Karpas-422 (cell line): ENCODE results near the gene SLC35E3. TPM values are rescaled to one million over a fixed set of nuclear protein-coding genes. Genes with fewer than 3 reads are reported as not detected.
"Not testable (repeated sequence)": the region's sequence is repeated elsewhere in the genome, so short reads cannot be mapped to it uniquely, and the experiment has no call there.

ENCODE experiments used
- DNase-seq: peaks from one replicate; pipeline ENCODE4 v3.0.0-alpha.2; 2015
- H2AFZ ChIP-seq: fragments of 200-600 bp; sonication (generic); 2 replicates; pipeline ENCODE4 v1.6.1; 2014; ENCODE audit warnings: antibody characterized with exemption, low read length, mixed read lengths
- H3K27ac ChIP-seq: fragments of 200-600 bp; sonication (generic); 2 replicates; pipeline ENCODE4 v1.5.1; 2014; ENCODE audit warnings: mild to moderate bottlenecking, low read length, moderate library complexity
- H3K27me3 ChIP-seq: fragments of 200-600 bp; sonication (generic); 2 replicates; pipeline ENCODE4 v1.6.1; 2014; ENCODE audit warnings: low read length, mixed read lengths
- H3K36me3 ChIP-seq: fragments of 200-600 bp; sonication (generic); 2 replicates; pipeline ENCODE4 v1.6.1; 2014; ENCODE audit warnings: low read length, mixed read lengths; ENCODE audit not compliant: insufficient read depth
- H3K4me1 ChIP-seq: fragments of 200-600 bp; sonication (generic); 2 replicates; pipeline ENCODE4 v1.6.1; 2014; ENCODE audit warnings: mild to moderate bottlenecking, low read length, mixed read lengths
- H3K4me2 ChIP-seq: fragments of 200-600 bp; sonication (generic); 2 replicates; pipeline ENCODE4 v1.6.1; 2014; ENCODE audit warnings: low read length, low read depth, mild to moderate bottlenecking; ENCODE audit not compliant: poor library complexity, severe bottlenecking
- H3K4me3 ChIP-seq: fragments of 200-600 bp; sonication (generic); 2 replicates; pipeline ENCODE4 v1.5.1; 2014; ENCODE audit warnings: mild to moderate bottlenecking, antibody characterized with exemption, low read length, mixed read lengths
- H3K79me2 ChIP-seq: fragments of 200-600 bp; sonication (generic); 2 replicates; pipeline ENCODE4 v1.6.1; 2014; ENCODE audit warnings: mild to moderate bottlenecking, low read length, mixed read lengths
- H3K9ac ChIP-seq: fragments of 200-600 bp; sonication (generic); 2 replicates; pipeline ENCODE4 v1.6.0; 2014; ENCODE audit warnings: low read length
- H3K9me2 ChIP-seq: fragments of 200-600 bp; sonication (generic), shearing (Covaris generic); replicated peaks from 2 replicates; pipeline ENCODE4 v1.6.0; 2014; ENCODE audit warnings: mild to moderate bottlenecking, low read length, moderate library complexity; ENCODE audit not compliant: insufficient read depth
- H3K9me3 ChIP-seq: fragments of 300-700, 200-600 bp; sonication (generic); 2 replicates; pipeline ENCODE4 v1.6.1; 2014; ENCODE audit warnings: low read length, mixed read lengths
- H4K20me1 ChIP-seq: fragments of 200-600 bp; sonication (generic); 2 replicates; pipeline ENCODE4 v1.6.1; 2014; ENCODE audit warnings: mild to moderate bottlenecking, antibody characterized with exemption, low read length, low read depth; ENCODE audit not compliant: insufficient read depth
- total RNA-seq: library from RNA; depleted of rRNA; stranded (reverse); fragments of >200 nt; shearing (Covaris generic); gene quantifications from 2 replicates; pipeline ENCODE4 v1.2.3, GENCODE V29; 2014; ENCODE audit warnings: low replicate concordance

SLC35E3 gene
- total RNA-seq, 1 experiment from 2014 or later, result 3.5 TPM

DNA sequence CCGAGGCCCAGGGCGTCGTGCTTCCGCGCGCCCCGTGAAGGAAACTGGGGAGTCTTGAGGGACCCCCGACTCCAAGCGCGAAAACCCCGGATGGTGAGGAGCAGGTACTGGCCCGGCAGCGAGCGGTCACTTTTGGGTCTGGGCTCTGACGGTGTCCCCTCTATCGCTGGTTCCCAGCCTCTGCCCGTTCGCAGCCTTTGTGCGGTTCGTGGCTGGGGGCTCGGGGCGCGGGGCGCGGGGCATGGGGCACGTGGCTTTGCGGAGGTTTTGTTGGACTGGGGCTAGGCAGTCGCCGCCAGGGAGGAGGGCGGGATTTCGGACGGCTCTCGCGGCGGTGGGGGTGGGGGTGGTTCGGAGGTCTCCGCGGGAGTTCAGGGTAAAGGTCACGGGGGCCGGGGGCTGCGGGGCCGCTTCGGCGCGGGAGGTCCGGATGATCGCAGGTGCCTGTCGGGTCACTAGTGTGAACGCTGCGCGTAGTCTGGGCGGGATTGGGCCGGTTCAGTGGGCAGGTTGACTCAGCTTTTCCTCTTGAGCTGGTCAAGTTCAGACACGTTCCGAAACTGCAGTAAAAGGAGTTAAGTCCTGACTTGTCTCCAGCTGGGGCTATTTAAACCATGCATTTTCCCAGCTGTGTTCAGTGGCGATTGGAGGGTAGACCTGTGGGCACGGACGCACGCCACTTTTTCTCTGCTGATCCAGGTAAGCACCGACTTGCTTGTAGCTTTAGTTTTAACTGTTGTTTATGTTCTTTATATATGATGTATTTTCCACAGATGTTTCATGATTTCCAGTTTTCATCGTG, 62.6 kb downstream of the SLC35E3 start:
- H3K9me3 ChIP-seq, result no peaks in the 10 kb centered on the region
- no peaks in the 10 kb centered on the region for H4K20me1 ChIP-seq
- peaks cover 21% of the 10 kb centered on the region for H3K36me3 ChIP-seq
- no peaks in the 10 kb centered on the region for H3K27me3 ChIP-seq
- peak; percentile 78 for DNase-seq
- H2AFZ ChIP-seq, result peak overlapping the region; percentile 66; the same call in 1 of the 2 replicates
- peaks cover 15% of the 10 kb centered on the region for H3K4me1 ChIP-seq
- H3K4me3 ChIP-seq, result peak overlapping the region; percentile 90
- no peaks in the 10 kb centered on the region for H3K9me2 ChIP-seq
- H3K79me2 ChIP-seq, result peaks cover 55% of the 10 kb centered on the region
- peak overlapping the region; percentile 100 for H3K9ac ChIP-seq
- peak overlapping the region; percentile 87 for H3K4me2 ChIP-seq
- peak overlapping the region; percentile 85 for H3K27ac ChIP-seq

DNA sequence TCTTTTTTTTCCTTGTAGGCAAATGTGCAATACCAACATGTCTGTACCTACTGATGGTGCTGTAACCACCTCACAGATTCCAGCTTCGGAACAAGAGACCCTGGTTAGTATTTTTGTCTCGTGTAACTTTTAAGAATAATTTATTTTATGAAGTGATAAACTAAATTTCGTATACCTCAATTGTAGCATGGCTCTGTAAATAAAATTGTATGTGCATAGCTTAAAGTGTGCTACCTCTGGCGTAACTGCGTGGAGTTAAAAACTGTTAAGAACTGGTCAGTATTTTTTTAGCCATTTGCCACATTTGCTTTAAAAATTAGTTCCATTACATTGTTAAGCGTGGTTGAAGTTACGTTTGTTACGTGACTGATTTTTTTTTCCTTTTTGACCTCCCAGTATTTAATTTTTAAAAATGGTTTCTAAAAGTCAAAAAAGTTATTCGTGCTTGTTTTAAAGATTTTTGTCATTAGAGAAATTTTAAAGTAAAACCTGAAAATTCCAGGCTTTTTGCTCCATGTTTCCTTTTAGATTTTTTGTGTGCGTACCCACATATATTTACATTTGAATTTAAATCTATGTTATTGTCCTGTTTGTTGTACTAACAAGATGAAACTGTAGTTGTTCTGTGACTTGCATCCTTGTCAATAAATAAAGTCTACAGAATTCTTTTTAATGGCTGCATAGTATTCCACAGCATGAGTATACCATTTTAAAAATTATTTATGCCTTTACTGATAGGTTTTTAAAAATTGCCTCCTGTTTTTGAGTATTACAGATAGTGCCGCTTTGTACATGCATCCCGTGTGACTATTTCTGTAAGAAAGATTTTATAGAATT, 63.4 kb downstream of the SLC35E3 start:
- Histone ChIP-seq H3K79me2 (peaks cover 61% of the 10 kb centered on the region), H3K9me3 (no peaks in the 10 kb centered on the region), H2AFZ (no peak overlapping the region), H3K9ac (peak overlapping the region; percentile 100), H3K4me1 (peaks cover 15% of the 10 kb centered on the region), H3K27me3 (no peaks in the 10 kb centered on the region), H3K36me3 (peaks cover 27% of the 10 kb centered on the region), H3K4me3 (peak overlapping the region; percentile 90), H4K20me1 (no peaks in the 10 kb centered on the region), H3K27ac (peak overlapping the region; percentile 85), H3K9me2 (no peaks in the 10 kb centered on the region), H3K4me2 (peak overlapping the region; percentile 87)
- DNase-seq, result no peak

DNA sequence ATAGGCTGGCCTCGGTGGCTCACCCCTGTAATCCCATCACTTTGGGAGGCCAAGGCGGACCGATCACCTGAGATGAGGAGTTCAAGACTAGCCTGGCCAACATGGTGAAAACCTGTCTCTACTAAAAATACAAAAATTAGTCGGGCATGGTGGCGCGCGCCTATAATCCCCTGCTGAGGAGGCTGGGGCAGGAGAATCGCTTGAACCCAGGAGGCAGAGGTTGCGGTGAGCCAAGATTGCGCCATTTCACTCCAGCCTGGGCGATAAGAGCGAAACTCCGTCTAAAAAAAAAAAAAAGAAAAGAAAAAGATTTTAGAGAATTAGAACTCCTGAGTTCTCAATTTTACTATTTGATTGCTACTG, 64.0 kb downstream of the SLC35E3 start:
- H3K4me1 ChIP-seq, result peaks cover 15% of the 10 kb centered on the region
- not testable (repeated sequence) for H3K9ac ChIP-seq, DNase-seq, H3K9me2 ChIP-seq, H4K20me1 ChIP-seq, H3K4me3 ChIP-seq, H3K27me3 ChIP-seq, H2AFZ ChIP-seq, H3K9me3 ChIP-seq, H3K27ac ChIP-seq, H3K4me2 ChIP-seq
- H3K36me3 ChIP-seq, result peaks cover 33% of the 10 kb centered on the region
- H3K79me2 ChIP-seq, result peaks cover 67% of the 10 kb centered on the region

DNA sequence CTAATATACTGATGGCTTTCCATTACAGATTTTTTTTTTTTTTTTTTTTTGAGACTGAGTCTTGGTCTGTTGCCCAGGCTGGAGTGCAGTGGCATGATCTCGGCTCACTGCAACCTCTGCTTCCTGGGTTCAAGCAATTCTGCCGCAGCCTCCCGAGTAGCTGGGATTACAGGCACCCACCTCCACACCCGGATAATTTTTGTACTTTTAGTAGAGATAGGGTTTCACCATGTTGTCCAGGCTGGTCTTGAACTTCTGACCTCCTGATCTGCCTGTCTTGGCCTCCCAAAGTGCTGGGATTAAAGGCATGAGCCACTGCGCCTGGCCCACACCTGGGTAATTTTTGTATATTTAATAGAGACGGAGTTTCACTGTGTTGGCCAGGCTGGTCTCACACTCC, 65.6 kb downstream of the SLC35E3 start:
- not testable (repeated sequence) for H3K9ac ChIP-seq, H3K27ac ChIP-seq, H4K20me1 ChIP-seq, H3K4me2 ChIP-seq, H3K9me3 ChIP-seq, H2AFZ ChIP-seq, H3K27me3 ChIP-seq, H3K4me3 ChIP-seq, H3K9me2 ChIP-seq, DNase-seq
- H3K79me2 ChIP-seq, result peaks cover 80% of the 10 kb centered on the region
- H3K4me1 ChIP-seq, result peaks cover 15% of the 10 kb centered on the region
- peaks cover 37% of the 10 kb centered on the region for H3K36me3 ChIP-seq

DNA sequence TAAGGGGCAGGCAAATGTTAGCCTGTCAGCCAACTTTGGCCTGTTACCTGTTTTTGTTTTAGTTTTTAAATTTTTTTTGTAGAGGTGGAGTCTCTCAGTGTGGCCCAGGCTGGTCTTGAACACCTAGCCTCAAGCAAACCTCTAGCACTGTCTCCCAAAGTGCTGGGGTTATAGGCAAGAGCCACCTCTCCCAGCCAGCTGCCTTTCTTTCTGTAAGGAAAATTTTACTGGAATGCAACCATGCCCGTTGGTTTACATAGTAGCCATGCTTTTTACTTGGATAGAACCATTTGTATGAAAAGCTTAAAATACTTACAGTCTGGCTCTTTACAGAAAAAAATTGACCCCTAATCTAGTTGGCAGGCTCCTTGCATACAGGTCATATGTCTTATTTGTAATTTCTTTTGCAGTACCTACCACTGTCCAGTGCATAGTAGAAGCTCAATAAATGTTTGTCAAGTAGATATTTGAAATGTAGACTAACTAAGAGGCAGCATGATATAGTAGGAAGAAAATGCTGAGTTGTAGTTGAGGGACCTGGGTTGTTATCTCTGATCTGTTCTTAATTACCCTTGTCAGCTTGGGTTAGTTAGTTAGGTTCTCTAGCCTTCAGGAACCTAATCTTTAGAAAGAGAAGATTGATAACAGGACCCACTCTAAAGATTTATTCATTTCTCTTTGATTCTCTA, 66.7 kb downstream of the SLC35E3 start:
- Histone ChIP-seq H3K27ac (no peak overlapping the region), H3K27me3 (no peaks in the 10 kb centered on the region), H4K20me1 (no peaks in the 10 kb centered on the region), H2AFZ (no peak overlapping the region), H3K79me2 (peaks cover 83% of the 10 kb centered on the region), H3K9me3 (no peaks in the 10 kb centered on the region), H3K36me3 (peaks cover 44% of the 10 kb centered on the region), H3K4me1 (peaks cover 6% of the 10 kb centered on the region), H3K4me2 (no peak overlapping the region), H3K9ac (no peak overlapping the region), H3K9me2 (no peaks in the 10 kb centered on the region), H3K4me3 (no peak overlapping the region)
- DNase-seq, result no peak

DNA sequence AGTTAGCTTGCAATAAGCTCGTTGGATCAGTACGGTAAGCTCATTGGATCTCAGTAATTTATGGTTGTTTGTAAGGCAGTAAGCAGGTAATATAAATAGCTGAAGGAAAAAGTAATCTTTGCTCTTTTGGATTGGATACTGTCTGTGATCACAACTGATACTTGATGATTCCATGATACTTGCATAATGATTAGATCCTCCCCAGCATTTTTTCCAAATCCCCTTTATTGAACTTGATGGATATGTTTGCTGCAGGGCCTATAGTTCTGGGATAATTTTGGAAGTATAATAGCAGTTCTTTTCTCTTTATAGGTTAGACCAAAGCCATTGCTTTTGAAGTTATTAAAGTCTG, 67.2 kb downstream of the SLC35E3 start:
- H3K4me1 ChIP-seq, result peaks cover 6% of the 10 kb centered on the region
- no peak overlapping the region for H3K27ac ChIP-seq
- peaks cover 84% of the 10 kb centered on the region for H3K79me2 ChIP-seq

DNA sequence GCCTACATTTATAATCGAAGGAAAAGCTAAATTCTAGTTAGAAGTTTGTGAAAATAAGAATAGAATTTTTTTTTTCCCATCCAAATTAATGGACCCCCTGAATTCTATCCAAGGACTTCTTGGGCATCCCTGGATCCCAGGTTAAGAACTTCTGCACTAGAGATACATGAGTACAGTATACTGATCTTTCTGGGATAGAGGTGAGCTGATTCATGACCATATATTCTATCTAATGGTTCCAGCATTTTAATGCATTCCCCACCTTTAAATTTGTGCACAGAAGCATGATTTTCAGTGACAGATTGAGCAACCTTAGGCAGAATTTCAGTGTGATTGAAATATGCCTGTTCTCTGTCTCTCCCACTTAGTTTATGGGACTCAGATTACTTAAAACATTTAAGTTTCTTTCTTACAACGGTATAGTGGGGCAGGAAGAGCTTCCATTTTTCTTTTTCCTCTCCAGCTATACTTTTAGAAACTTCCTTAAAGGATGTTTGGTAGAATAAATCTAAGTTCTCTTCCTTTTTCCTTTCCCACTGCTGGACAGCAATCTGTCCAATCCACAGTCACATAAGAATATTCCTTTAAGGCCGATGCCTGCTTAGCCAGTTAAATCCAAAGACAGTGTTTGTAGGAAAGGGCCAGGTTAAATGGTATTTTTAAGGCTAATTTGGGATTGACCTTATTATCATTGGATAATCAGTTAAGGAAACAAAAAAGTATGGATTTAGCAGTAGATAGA, 68.7 kb downstream of the SLC35E3 start:
- no peak overlapping the region for H3K27ac ChIP-seq
- no peaks in the 10 kb centered on the region for H4K20me1 ChIP-seq
- H3K36me3 ChIP-seq, result peaks cover 49% of the 10 kb centered on the region
- no peaks in the 10 kb centered on the region for H3K9me3 ChIP-seq
- no peak overlapping the region for H3K4me2 ChIP-seq
- H3K9me2 ChIP-seq, result no peaks in the 10 kb centered on the region
- no peaks in the 10 kb centered on the region for H3K4me1 ChIP-seq
- DNase-seq, result no peak
- peaks cover 76% of the 10 kb centered on the region for H3K79me2 ChIP-seq
- no peak overlapping the region for H2AFZ ChIP-seq
- H3K27me3 ChIP-seq, result no peaks in the 10 kb centered on the region
- H3K4me3 ChIP-seq, result no peak overlapping the region
- H3K9ac ChIP-seq, result no peak overlapping the region

More for the DNA sequence above, 67.2 kb downstream of the SLC35E3 start:
- Histone ChIP-seq H3K9ac (no peak overlapping the region), H3K9me3 (no peaks in the 10 kb centered on the region), H3K9me2 (no peaks in the 10 kb centered on the region), H3K4me2 (no peak overlapping the region), H3K4me3 (no peak overlapping the region), H3K36me3 (peaks cover 48% of the 10 kb centered on the region), H2AFZ (no peak overlapping the region), H3K27me3 (no peaks in the 10 kb centered on the region), H4K20me1 (no peaks in the 10 kb centered on the region)
- no peak for DNase-seq
